WTC11 (cell line): ENCODE results near the gene NOTUM. TPM values are rescaled to one million over a fixed set of nuclear protein-coding genes. Genes with fewer than 3 reads are reported as not detected.
A peak's percentile ranks its signal among the peaks of the same experiment; 100 is the strongest.

Experiments
- ATF1 ChIP-seq: sonication (generic); formaldehyde crosslinking; IDR thresholded peaks from 2 replicates; pipeline ENCODE4 v1.8.1; 2023; ENCODE audit warnings: mild to moderate bottlenecking, moderate library complexity, missing genetic modification reagents
- ATF3 ChIP-seq: sonication (generic); formaldehyde crosslinking; conservative IDR thresholded peaks from 2 replicates; pipeline ENCODE4 v1.8.1; 2022; ENCODE audit warnings: mild to moderate bottlenecking, missing genetic modification reagents
- CBFB ChIP-seq: sonication (generic); formaldehyde crosslinking; IDR thresholded peaks from 2 replicates; pipeline ENCODE4 v1.8.1; 2022; ENCODE audit warnings: mild to moderate bottlenecking, low read depth, missing genetic modification reagents
- CDX4 ChIP-seq: fragments of 250-450 bp; sonication (Bioruptor Pico); IDR thresholded peaks from 2 replicates; pipeline ENCODE4 v1.9.0; 2021; ENCODE audit warnings: moderate library complexity, mild to moderate bottlenecking, inconsistent platforms, borderline replicate concordance
- CREM ChIP-seq: sonication (generic); formaldehyde crosslinking; IDR thresholded peaks from 2 replicates; pipeline ENCODE4 v1.8.1; 2022; ENCODE audit warnings: mild to moderate bottlenecking, missing genetic modification reagents, moderate library complexity
- E2F4 ChIP-seq: sonication (generic); formaldehyde crosslinking; IDR thresholded peaks from 2 replicates; pipeline ENCODE4 v1.8.1; 2022; ENCODE audit warnings: low read depth, mild to moderate bottlenecking, moderate library complexity, missing genetic modification reagents, borderline replicate concordance
- ERG ChIP-seq: fragments of 250-450 bp; sonication (Bioruptor Pico); IDR thresholded peaks from 2 replicates; pipeline ENCODE4 v1.8.0; 2021; ENCODE audit warnings: mild to moderate bottlenecking
- GRHL2 ChIP-seq: fragments of 250-450 bp; sonication (Bioruptor Pico); IDR thresholded peaks from 2 replicates; pipeline ENCODE4 v1.8.0; 2022; ENCODE audit warnings: mild to moderate bottlenecking, moderate library complexity; ENCODE audit not compliant: insufficient replicate concordance, severe bottlenecking
- GTF2I ChIP-seq: fragments of 250-450 bp; sonication (Bioruptor Pico); conservative IDR thresholded peaks from 2 replicates; pipeline ENCODE4 v1.4.0; 2021; ENCODE audit warnings: mild to moderate bottlenecking
- IRF1 ChIP-seq: sonication (generic); formaldehyde crosslinking; IDR thresholded peaks from 2 replicates; pipeline ENCODE4 v1.8.0; 2023; ENCODE audit warnings: missing genetic modification reagents
- JAZF1 ChIP-seq: fragments of 250-450 bp; sonication (Bioruptor Pico); IDR thresholded peaks from 2 replicates; pipeline ENCODE4 v1.9.0; 2021; ENCODE audit warnings: moderate library complexity, mild to moderate bottlenecking, inconsistent platforms
- KAT7 ChIP-seq: sonication (generic); formaldehyde crosslinking; IDR thresholded peaks from 2 replicates; pipeline ENCODE4 v1.8.1; 2023; ENCODE audit warnings: missing genetic modification reagents, mild to moderate bottlenecking, borderline replicate concordance
- NFATC4 ChIP-seq: fragments of 250-450 bp; sonication (Bioruptor Pico); IDR thresholded peaks from 2 replicates; pipeline ENCODE4 v1.9.0; 2021; ENCODE audit warnings: mild to moderate bottlenecking
- NFYB ChIP-seq: sonication (generic); formaldehyde crosslinking; conservative IDR thresholded peaks from 2 replicates; pipeline ENCODE4 v1.8.0; 2022; ENCODE audit warnings: low read depth, missing genetic modification reagents
- NR2C2 ChIP-seq: sonication (generic); formaldehyde crosslinking; IDR thresholded peaks from 2 replicates; pipeline ENCODE4 v1.8.0; 2022; ENCODE audit warnings: mild to moderate bottlenecking, missing genetic modification reagents
- NR3C1 ChIP-seq: sonication (generic); formaldehyde crosslinking; conservative IDR thresholded peaks from 2 replicates; pipeline ENCODE4 v1.8.1; 2023; ENCODE audit warnings: low read depth, mild to moderate bottlenecking, missing genetic modification reagents
- SMAD3 ChIP-seq: sonication (generic); formaldehyde crosslinking; IDR thresholded peaks from 2 replicates; pipeline ENCODE4 v1.8.0; 2022; ENCODE audit warnings: missing genetic modification reagents, mild to moderate bottlenecking, borderline replicate concordance
- SOX15 ChIP-seq: fragments of 250-450 bp; sonication (Bioruptor Pico); IDR thresholded peaks from 2 replicates; pipeline ENCODE4 v1.9.0; 2021; ENCODE audit warnings: mild to moderate bottlenecking
- SP1 ChIP-seq: sonication (generic); formaldehyde crosslinking; conservative IDR thresholded peaks from 2 replicates; pipeline ENCODE4 v1.8.1; 2022; ENCODE audit warnings: missing genetic modification reagents
- TEAD1 ChIP-seq: sonication (generic); formaldehyde crosslinking; IDR thresholded peaks from 2 replicates; pipeline ENCODE4 v1.8.0; 2022; ENCODE audit warnings: mild to moderate bottlenecking, missing genetic modification reagents
- TEAD4 ChIP-seq: sonication (generic); formaldehyde crosslinking; IDR thresholded peaks from 2 replicates; pipeline ENCODE4 v1.8.0; 2022; ENCODE audit warnings: mild to moderate bottlenecking, missing genetic modification reagents
- ZNF121 ChIP-seq: sonication (generic); formaldehyde crosslinking; IDR thresholded peaks from 2 replicates; pipeline ENCODE4 v1.8.0; 2023; ENCODE audit warnings: missing genetic modification reagents
- total RNA-seq: library from RNA; stranded (reverse); gene quantifications from 3 replicates; pipeline ENCODE4 v1.2.3, GENCODE V29; 2021
- TF ChIP-seq, protein P1 (sequence below): sonication (generic); formaldehyde crosslinking; IDR thresholded peaks from 2 replicates; pipeline ENCODE4 v1.8.0; 2022; ENCODE audit warnings: missing genetic modification reagents
- TF ChIP-seq, protein P2 (sequence below): fragments of 250-450 bp; sonication (Bioruptor Pico); IDR thresholded peaks from 2 replicates; pipeline ENCODE4 v2.1.2; 2022; ENCODE audit warnings: mild to moderate bottlenecking, moderate library complexity
- TF ChIP-seq, protein P3 (sequence below): sonication (generic); formaldehyde crosslinking; IDR thresholded peaks from 2 replicates; pipeline ENCODE4 v1.8.1; 2023; ENCODE audit warnings: mild to moderate bottlenecking, missing genetic modification reagents, moderate library complexity

Gene NOTUM
- total RNA-seq, 1 experiment from 2014 or later: 1.7 TPM

DNA sequence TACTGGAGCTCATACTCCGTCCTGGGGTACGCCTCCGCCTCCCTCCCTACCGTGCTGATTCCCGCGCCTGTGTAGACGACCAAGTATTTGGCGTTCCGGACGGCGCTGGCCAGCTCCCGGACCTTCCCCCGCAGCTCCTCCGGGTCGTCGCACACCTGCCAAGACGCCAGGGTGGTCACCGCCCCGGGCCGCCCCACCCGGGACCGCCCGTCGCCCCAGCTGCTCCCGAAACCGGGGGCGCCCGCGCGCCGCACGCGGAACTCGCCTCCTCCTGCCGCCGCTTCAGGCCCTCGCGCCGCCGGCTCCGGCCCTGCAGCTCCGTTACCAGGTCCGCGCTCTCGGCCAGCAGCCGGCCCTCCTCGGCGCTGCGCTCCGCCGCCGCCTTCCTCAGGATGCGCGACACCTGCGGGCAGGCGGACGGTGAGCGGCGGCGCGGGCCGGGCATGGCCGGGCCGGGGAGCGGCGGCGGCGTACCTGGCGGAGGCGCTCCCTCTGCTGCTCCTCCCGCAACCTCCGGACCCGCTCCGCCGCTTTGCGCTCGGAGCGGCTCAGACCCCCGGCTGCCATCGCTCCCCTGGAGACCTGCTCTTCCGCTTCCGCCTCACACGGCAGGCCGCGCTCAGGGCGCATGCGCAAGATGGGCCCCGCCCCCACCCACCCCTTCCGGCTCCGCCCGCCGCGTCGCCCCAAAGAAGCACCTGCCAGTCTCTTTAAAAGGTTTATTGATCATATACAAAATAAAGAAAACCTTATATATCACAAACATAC, 43.2 kb downstream of the NOTUM start, which contains the start of gene SIRT7 (continued):
- TF ChIP-seq IRF1: no peak
- no peak for TF ChIP-seq NFYB (CRISPR knock-in tag)
- TF ChIP-seq, protein P1, sequence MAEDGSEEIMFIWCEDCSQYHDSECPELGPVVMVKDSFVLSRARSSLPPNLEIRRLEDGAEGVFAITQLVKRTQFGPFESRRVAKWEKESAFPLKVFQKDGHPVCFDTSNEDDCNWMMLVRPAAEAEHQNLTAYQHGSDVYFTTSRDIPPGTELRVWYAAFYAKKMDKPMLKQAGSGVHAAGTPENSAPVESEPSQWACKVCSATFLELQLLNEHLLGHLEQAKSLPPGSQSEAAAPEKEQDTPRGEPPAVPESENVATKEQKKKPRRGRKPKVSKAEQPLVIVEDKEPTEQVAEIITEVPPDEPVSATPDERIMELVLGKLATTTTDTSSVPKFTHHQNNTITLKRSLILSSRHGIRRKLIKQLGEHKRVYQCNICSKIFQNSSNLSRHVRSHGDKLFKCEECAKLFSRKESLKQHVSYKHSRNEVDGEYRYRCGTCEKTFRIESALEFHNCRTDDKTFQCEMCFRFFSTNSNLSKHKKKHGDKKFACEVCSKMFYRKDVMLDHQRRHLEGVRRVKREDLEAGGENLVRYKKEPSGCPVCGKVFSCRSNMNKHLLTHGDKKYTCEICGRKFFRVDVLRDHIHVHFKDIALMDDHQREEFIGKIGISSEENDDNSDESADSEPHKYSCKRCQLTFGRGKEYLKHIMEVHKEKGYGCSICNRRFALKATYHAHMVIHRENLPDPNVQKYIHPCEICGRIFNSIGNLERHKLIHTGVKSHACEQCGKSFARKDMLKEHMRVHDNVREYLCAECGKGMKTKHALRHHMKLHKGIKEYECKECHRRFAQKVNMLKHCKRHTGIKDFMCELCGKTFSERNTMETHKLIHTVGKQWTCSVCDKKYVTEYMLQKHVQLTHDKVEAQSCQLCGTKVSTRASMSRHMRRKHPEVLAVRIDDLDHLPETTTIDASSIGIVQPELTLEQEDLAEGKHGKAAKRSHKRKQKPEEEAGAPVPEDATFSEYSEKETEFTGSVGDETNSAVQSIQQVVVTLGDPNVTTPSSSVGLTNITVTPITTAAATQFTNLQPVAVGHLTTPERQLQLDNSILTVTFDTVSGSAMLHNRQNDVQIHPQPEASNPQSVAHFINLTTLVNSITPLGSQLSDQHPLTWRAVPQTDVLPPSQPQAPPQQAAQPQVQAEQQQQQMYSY (CRISPR knock-in tag): no peak
- no peak for TF ChIP-seq SOX15 (CRISPR knock-in tag)
- TF ChIP-seq CBFB (CRISPR knock-in tag): no peak
- peak; percentile 83 for TF ChIP-seq SP1
- no peak for TF ChIP-seq GTF2I (CRISPR knock-in tag)
- TF ChIP-seq ERG (CRISPR knock-in tag): no peak
- TF ChIP-seq NR2C2 (CRISPR knock-in tag): no peak
- TF ChIP-seq NR3C1 (CRISPR knock-in tag): no peak
- TF ChIP-seq, protein P2, sequence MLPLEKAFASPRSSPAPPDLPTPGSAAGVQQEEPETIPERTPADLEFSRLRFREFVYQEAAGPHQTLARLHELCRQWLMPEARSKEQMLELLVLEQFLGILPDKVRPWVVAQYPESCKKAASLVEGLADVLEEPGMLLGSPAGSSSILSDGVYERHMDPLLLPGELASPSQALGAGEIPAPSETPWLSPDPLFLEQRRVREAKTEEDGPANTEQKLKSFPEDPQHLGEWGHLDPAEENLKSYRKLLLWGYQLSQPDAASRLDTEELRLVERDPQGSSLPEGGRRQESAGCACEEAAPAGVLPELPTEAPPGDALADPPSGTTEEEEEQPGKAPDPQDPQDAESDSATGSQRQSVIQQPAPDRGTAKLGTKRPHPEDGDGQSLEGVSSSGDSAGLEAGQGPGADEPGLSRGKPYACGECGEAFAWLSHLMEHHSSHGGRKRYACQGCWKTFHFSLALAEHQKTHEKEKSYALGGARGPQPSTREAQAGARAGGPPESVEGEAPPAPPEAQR (CRISPR knock-in tag): no peak
- TF ChIP-seq ZNF121 (CRISPR knock-in tag): no peak
- peak; percentile 58; the same call in 1 of the 2 replicates for TF ChIP-seq CREM (CRISPR knock-in tag)
- TF ChIP-seq JAZF1 (CRISPR knock-in tag): no peak
- no peak for TF ChIP-seq ATF1 (CRISPR knock-in tag)
- TF ChIP-seq ATF3: no peak
- no peak for TF ChIP-seq KAT7 (CRISPR knock-in tag)
- TF ChIP-seq, protein P3, sequence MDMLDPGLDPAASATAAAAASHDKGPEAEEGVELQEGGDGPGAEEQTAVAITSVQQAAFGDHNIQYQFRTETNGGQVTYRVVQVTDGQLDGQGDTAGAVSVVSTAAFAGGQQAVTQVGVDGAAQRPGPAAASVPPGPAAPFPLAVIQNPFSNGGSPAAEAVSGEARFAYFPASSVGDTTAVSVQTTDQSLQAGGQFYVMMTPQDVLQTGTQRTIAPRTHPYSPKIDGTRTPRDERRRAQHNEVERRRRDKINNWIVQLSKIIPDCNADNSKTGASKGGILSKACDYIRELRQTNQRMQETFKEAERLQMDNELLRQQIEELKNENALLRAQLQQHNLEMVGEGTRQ (CRISPR knock-in tag): no peak
- no peak for TF ChIP-seq E2F4 (CRISPR knock-in tag)
- no peak for TF ChIP-seq TEAD4
- no peak for TF ChIP-seq CDX4
- peak; percentile 65; the same call in 1 of the 2 replicates for TF ChIP-seq TEAD1
- TF ChIP-seq GRHL2 (CRISPR knock-in tag): no peak
- TF ChIP-seq NFATC4: peak; percentile 64; the same call in 1 of the 2 replicates
- no peak for TF ChIP-seq SMAD3
